HCT116 (cell line): ENCODE measurements around the gene ADM2.

Source experiments
- CEBPB ChIP-seq: IDR thresholded peaks from 2 replicates; pipeline ENCODE4 v1.6.1; 2012; ENCODE audit warnings: low read depth
- ELF1 ChIP-seq: IDR thresholded peaks from 2 replicates; pipeline ENCODE4 v1.6.1; 2012; ENCODE audit warnings: low read depth, borderline replicate concordance
- EZH2 ChIP-seq: fragments of 200-600 bp; sonication (generic); IDR thresholded peaks from 2 replicates; pipeline ENCODE4 v1.6.1; 2017; ENCODE audit warnings: antibody characterized with exemption, mixed run types
- EZH2phosphoT487 ChIP-seq: fragments of 200-600 bp; IDR thresholded peaks from 2 replicates; pipeline ENCODE4 v1.6.1; 2018; ENCODE audit warnings: antibody characterized with exemption, borderline replicate concordance
- FOSL1 ChIP-seq: IDR thresholded peaks from 2 replicates; pipeline ENCODE4 v1.6.1; 2012; ENCODE audit warnings: low read depth
- POLR2A ChIP-seq: IDR thresholded peaks from 2 replicates; pipeline ENCODE4 v1.7.0; 2011; ENCODE audit warnings: borderline replicate concordance; ENCODE audit not compliant: insufficient read depth, insufficient read length; ENCODE audit errors: extremely low read depth
- POLR2AphosphoS5 ChIP-seq: IDR thresholded peaks from 2 replicates; pipeline ENCODE4 v1.6.1; 2011; ENCODE audit warnings: mild to moderate bottlenecking, low read depth, low read length, moderate library complexity
- RAD21 ChIP-seq: IDR thresholded peaks from 2 replicates; pipeline ENCODE4 v1.6.1; 2012; ENCODE audit warnings: low read depth, mild to moderate bottlenecking
- SIN3A ChIP-seq: IDR thresholded peaks from 2 replicates; pipeline ENCODE4 v1.6.1; 2012; ENCODE audit warnings: low read depth
- SP1 ChIP-seq: IDR thresholded peaks from 2 replicates; pipeline ENCODE4 v1.6.1; 2012; ENCODE audit warnings: low read depth
- SRF ChIP-seq: IDR thresholded peaks from 2 replicates; pipeline ENCODE4 v1.6.1; 2012; ENCODE audit warnings: low read depth
- ZFX ChIP-seq: fragments of 450-650 bp; IDR thresholded peaks from 2 replicates; pipeline ENCODE4 v1.6.1; 2017
- TF ChIP-seq, protein P1 (sequence below), 3 experiments: fragments of 200-600 bp in 1 of 3; sonication (generic) in 1 of 3; IDR thresholded peaks in 2 of 3; conservative IDR thresholded peaks in 1 of 3; 2 replicates each; pipeline ENCODE4 v1.5.1; 2012 to 2017; ENCODE audit warnings: low read depth in 2 of 3, low read length in 2 of 3, antibody characterized with exemption in 1 of 3, borderline replicate concordance in 1 of 3, control low read depth in 1 of 3, mild to moderate bottlenecking in 1 of 3, mixed read lengths in 1 of 3, mixed run types in 1 of 3, moderate library complexity in 1 of 3; ENCODE audit not compliant: insufficient read depth in 1 of 3
- TF ChIP-seq, protein P2 (sequence below): IDR thresholded peaks from 2 replicates; pipeline ENCODE4 v1.6.1; 2012; ENCODE audit warnings: low read depth

DNA sequence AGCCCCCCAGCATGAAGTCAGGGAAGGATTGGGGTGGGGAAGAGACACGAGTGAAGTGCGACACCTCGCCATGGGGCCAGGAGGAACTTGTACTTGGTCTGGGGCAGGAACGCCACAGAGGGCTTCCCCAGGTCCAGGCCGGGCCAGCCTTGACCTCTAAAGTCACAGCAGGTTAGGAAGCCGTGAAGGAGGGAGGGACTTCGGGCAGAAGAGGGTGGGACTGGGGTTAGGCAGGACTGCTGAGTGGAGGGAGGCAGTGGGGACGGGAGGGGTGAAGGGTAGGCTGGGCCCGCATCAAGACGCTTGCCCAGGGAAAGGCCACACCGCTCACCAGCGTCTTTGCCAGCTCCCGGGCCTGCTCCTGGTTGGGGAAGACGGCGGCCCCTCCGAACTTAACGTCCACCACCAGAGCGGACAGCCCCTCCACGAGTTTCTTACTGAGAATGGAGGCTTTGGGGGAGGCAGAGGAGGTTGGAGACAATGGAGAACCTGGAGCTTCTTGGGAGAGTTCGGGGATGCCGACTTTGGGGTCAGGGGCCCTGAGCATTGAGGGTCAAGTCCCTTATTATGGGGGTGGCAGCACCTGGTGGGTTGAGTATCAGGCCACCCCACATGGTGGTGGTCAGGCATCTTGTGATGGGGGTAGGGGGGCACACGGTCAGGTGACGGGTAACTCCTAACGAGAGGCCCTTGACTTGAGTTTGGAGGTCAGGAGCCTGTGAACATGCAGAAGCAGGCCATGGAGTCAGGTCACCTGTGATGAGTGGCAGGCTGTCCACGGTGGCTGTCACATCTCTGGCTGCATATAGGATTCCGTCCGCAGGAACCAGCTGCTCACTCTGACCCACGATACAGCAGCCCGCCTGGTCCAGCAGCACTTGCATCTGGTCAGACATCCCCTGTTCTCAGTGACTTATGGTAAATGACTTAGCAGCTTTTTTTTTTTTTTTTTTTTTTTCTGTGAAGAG is 45.8 kb downstream of the ADM2 start:
- TF ChIP-seq, protein P1, sequence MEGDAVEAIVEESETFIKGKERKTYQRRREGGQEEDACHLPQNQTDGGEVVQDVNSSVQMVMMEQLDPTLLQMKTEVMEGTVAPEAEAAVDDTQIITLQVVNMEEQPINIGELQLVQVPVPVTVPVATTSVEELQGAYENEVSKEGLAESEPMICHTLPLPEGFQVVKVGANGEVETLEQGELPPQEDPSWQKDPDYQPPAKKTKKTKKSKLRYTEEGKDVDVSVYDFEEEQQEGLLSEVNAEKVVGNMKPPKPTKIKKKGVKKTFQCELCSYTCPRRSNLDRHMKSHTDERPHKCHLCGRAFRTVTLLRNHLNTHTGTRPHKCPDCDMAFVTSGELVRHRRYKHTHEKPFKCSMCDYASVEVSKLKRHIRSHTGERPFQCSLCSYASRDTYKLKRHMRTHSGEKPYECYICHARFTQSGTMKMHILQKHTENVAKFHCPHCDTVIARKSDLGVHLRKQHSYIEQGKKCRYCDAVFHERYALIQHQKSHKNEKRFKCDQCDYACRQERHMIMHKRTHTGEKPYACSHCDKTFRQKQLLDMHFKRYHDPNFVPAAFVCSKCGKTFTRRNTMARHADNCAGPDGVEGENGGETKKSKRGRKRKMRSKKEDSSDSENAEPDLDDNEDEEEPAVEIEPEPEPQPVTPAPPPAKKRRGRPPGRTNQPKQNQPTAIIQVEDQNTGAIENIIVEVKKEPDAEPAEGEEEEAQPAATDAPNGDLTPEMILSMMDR (IDR thresholded peaks at IDR 0.05 in 2 of 3, conservative IDR thresholded peaks at IDR 0.05 in 1 of 3; ENCODE audit: borderline replicate concordance in 1 of 3, insufficient read depth in 1 of 3, low read depth in 2 of 3, low read length in 2 of 3): no peak
- TF ChIP-seq SP1 (no peak), EZH2phosphoT487 (no peak), POLR2A (peak; percentile 94), RAD21 (no peak), POLR2AphosphoS5 (peak; percentile 62), SIN3A (no peak), ZFX (0 out of 2 replicates have a peak, but pooled peaks have one; percentile 19), EZH2 (no peak), SRF (no peak), CEBPB (no peak), ELF1 (no peak), FOSL1 (no peak)
- TF ChIP-seq, protein P2, sequence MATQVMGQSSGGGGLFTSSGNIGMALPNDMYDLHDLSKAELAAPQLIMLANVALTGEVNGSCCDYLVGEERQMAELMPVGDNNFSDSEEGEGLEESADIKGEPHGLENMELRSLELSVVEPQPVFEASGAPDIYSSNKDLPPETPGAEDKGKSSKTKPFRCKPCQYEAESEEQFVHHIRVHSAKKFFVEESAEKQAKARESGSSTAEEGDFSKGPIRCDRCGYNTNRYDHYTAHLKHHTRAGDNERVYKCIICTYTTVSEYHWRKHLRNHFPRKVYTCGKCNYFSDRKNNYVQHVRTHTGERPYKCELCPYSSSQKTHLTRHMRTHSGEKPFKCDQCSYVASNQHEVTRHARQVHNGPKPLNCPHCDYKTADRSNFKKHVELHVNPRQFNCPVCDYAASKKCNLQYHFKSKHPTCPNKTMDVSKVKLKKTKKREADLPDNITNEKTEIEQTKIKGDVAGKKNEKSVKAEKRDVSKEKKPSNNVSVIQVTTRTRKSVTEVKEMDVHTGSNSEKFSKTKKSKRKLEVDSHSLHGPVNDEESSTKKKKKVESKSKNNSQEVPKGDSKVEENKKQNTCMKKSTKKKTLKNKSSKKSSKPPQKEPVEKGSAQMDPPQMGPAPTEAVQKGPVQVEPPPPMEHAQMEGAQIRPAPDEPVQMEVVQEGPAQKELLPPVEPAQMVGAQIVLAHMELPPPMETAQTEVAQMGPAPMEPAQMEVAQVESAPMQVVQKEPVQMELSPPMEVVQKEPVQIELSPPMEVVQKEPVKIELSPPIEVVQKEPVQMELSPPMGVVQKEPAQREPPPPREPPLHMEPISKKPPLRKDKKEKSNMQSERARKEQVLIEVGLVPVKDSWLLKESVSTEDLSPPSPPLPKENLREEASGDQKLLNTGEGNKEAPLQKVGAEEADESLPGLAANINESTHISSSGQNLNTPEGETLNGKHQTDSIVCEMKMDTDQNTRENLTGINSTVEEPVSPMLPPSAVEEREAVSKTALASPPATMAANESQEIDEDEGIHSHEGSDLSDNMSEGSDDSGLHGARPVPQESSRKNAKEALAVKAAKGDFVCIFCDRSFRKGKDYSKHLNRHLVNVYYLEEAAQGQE: no peak
